Mesodermal cell (in vitro differentiated cells): Measurements from ENCODE around the gene TCAIM.
"Not testable (repeated sequence)": the region's sequence is repeated elsewhere in the genome, so short reads cannot be mapped to it uniquely, and the experiment has no call there.

Source experiments
- H3K27ac ChIP-seq: 2 replicates; pipeline ENCODE4 v1.7.0; 2013; ENCODE audit warnings: mild to moderate bottlenecking, low read depth, low read length, moderate library complexity; ENCODE audit not compliant: severe bottlenecking
- H3K36me3 ChIP-seq: 2 replicates; pipeline ENCODE4 v1.7.1; 2013; ENCODE audit warnings: mild to moderate bottlenecking, low read length, moderate library complexity; ENCODE audit not compliant: control insufficient read depth, insufficient read depth
- H3K4me1 ChIP-seq: one replicate; pipeline ENCODE4 v1.7.1; 2013; ENCODE audit warnings: mild to moderate bottlenecking, low read length; ENCODE audit not compliant: insufficient read depth, control insufficient read depth, poor library complexity, severe bottlenecking
- H3K4me3 ChIP-seq: 2 replicates; pipeline ENCODE4 v1.7.0; 2013; ENCODE audit warnings: low read length, control low read depth, mild to moderate bottlenecking; ENCODE audit not compliant: insufficient read depth, poor library complexity, severe bottlenecking; ENCODE audit errors: extremely low read depth
- H3K9me3 ChIP-seq: 2 replicates; pipeline ENCODE4 v1.7.1; 2013; ENCODE audit warnings: mild to moderate bottlenecking, low read length, moderate library complexity; ENCODE audit not compliant: control insufficient read depth
- WGBS, 2 experiments: methylation state at CpG; one replicate each; pipeline ENCODE4 v1.1.5; 2013; ENCODE audit warnings: missing lambda C conversion rate in 2 of 2; ENCODE audit not compliant: insufficient coverage in 2 of 2; 5-methylcytosine and 5-hydroxymethylcytosine counted together

The TCAIM gene

DNA sequence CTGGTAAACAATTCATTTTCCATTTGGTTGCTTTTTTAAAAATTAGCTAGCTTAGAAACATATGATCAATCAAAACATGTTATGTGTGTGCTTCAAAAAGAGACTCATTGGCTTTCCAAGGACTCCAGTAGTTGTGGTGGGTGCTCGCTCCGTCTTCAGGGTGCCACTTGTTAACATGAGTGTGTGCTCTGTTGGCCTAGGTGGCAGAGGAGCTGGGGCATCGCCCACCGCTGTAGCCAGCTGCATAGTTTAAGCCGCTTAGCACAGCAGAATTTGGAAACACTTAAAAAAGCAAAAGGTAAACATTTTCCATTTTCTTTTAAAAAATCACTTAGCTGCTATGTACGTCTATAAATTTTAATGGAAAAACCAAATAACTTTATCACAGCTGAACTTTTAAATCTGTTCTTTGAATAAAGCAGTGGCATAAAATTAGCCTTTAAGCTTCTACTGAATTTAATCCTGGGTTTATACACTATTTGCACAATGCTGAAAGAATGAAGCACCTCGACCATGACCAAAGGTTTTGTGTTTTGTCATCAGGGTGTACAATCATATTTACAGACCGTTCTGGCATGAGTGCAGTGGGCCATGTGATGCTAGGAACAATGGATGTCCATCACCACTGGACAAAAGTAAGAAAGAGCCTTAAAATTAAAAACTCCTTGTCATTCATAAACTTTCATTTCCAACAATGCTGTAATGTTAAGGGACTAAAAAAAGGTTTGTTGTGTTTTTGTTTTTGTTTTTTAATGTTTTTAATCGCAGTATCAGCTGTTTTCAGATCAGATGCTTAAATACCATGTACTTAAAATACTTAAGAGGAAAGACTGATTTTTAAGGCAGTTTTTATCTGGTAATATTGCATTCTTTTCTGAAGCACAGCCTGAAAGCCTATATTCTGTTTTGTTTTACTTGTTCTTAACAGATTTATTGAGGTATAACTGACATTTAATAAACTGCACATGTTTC, 57.9 kb downstream of the TCAIM start:
- Histone ChIP-seq H3K4me1 (no peaks in the 10 kb centered on the region), H3K9me3 (no peaks in the 10 kb centered on the region), H3K4me3 (no peak overlapping the region), H3K27ac (no peak overlapping the region), H3K36me3 (no peaks in the 10 kb centered on the region)
- 94 to 99% methylated on average over 5 to 7 of the region's 9 CpGs for WGBS, 2 experiments

DNA sequence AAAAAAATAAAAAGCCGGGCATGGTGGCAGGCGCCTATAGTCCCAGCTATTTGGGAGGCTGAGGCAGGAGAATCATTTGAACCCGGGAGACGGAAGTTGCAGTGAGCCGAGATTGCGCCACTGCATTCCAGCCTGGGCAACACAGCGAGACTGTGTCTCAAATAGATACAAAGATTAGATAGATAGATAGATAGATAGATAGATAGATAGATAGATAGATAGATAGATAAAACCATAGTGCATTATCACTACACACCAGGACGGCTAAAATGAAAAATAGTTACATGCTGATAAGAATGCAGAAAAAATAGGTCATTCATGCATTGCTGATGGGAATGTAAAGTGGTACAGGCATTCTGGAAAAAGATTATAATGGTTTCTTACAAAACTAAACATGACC, 59.7 kb downstream of the TCAIM start:
- not testable (repeated sequence) for H3K4me3 ChIP-seq, H3K9me3 ChIP-seq, H3K4me1 ChIP-seq, H3K36me3 ChIP-seq, H3K27ac ChIP-seq
- 94 to 100% methylated on average over 4 to 5 of the region's 8 CpGs for WGBS, 2 experiments

DNA sequence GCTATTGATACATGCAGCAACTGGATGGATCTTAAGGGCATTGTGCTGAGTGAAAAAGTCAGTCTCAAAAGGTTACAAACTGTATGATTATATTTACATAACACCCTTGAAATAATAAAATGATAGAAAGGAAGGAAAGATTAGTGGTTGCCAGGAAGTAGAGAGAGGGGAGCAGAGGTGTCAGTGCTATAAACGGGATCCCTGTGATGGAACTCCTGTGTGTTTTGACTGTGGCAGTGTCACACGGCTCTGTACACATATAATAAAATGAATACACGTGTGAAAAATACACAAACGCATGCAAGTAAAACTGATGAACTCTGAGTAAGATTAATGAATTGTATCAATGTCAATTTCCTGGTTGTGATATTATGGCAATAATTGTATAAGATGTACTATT, 60.3 kb downstream of the TCAIM start:
- Histone ChIP-seq H3K4me3 (no peak overlapping the region), H3K4me1 (no peaks in the 10 kb centered on the region), H3K9me3 (no peaks in the 10 kb centered on the region), H3K27ac (no peak overlapping the region), H3K36me3 (no peaks in the 10 kb centered on the region)
- WGBS, 2 experiments = 71 to 100% methylated on average over 1 of the region's 4 CpGs

DNA sequence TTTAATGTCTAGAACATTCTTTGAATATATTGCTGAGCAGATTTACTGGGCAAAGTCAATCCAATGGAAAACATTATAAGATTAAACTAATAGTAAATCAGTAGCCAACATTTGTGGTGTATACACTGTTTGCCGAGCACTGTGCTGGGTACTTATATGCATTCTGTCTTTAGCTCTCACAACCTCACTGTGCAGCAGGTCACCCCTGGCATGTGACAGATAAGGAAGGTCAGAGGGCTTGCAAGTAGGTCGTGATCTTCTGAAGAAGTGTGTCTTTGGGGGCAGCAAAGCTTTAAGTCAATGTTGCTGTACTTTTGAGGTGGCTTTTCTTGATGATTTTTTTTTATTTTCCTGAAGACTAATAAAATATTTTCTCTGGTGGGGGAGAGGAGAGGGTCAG, 62.2 kb downstream of the TCAIM start:
- H3K27ac ChIP-seq = no peak overlapping the region
- H3K4me3 ChIP-seq = no peak overlapping the region
- H3K9me3 ChIP-seq = no peaks in the 10 kb centered on the region
- WGBS, 2 experiments = 67 to 100% methylated on average over 1 of the region's 2 CpGs
- H3K4me1 ChIP-seq = no peaks in the 10 kb centered on the region
- no peaks in the 10 kb centered on the region for H3K36me3 ChIP-seq

DNA sequence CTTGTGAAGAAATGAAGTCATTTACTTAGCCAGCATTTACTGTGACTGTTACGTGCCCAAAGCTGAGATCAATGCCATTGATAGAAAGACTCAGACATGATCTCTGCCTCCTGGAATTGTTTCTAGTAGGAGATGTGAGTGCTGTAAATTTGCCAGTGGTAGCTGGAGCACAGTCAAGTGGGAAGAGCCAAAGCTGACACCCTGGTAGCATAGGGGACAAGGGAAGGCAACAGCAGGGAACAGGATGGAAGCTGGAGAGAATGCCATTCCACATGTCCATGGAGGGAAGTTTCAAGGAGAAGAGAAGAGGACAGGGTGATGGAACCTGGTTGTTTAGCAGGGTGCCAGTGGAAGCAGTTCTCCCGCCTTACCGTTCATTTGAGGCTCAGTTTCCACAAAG, 64.0 kb downstream of the TCAIM start:
- Histone ChIP-seq H3K4me3 (no peak overlapping the region), H3K27ac (no peak overlapping the region), H3K36me3 (no peaks in the 10 kb centered on the region), H3K4me1 (no peaks in the 10 kb centered on the region), H3K9me3 (no peaks in the 10 kb centered on the region)
- 78 to 100% methylated on average over 1 of the region's 3 CpGs for WGBS, 2 experiments

DNA sequence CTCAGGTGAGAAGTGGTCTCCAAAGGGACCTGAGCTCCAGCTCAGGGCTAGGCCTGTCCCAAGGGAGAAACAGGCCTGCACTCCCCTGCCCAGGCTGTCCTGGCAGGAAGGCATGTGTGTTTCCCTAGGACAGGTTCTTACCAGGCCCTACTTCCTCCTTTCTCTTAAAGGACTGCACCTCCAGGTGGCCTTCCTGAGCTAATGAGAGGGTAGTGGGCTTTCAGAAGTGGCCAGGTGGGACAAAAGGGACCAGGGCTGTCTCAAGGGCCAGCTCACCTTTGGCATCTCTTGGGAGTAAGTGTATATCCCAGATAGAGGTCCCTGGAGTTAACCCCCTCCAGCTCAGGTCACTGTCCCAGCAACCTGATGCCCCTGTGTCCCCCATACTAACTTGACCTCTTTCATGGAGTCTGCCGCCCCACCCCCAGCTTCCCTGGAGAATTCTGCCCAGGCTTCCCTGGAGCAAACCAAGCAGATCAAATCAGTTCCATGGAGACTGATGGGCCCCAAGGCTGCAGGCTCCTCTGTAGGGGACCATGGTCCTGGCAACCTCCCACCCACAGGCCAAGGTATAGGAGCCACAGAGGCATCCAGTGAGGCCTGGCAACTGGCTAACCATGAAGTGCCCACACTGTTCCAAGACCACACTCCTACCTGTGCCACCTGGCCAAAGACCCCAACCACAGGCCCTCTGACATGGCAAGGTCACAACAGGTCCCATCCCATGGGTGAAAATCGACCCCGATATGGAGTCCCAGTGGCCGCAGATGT, 71.3 kb downstream of the TCAIM start:
- Histone ChIP-seq H3K27ac (no peak overlapping the region), H3K4me3 (no peak overlapping the region), H3K36me3 (no peaks in the 10 kb centered on the region), H3K9me3 (no peaks in the 10 kb centered on the region), H3K4me1 (no peaks in the 10 kb centered on the region)
- 86 to 89% methylated on average over 4 of the region's 4 CpGs for WGBS, 2 experiments

DNA sequence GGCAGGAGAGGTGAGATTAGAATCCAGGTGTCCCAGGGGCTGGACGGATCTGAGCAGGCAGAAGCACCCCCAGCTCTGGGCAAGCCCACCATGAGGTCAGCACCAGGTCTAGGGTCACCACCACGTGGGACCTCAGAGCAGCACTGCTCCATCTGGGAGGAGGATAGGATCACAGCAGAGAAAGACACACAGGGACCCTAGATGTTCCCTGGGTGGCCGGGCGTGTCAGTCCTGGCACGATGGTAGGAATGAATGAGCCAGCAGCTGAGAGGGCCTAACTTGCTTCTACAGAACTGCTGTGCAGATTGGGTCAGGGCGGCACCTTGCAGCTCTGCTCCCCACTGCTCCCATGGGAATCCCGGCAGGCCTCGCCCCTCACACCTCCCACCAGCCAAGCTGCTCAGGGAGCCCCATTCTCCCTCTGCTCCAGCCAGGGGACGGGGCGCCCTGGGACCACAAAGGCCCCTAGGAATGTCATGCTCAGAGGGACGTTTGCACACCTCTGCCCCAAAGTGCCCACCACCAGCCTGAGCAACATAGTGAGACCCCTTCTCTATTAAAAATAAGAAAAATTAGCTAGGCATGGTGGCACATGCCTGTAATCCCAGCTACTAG, 72.6 kb downstream of the TCAIM start:
- H3K4me3 ChIP-seq = no peak overlapping the region
- 89 to 94% methylated on average over 5 to 10 of the region's 11 CpGs for WGBS, 2 experiments
- H3K27ac ChIP-seq = no peak overlapping the region
- H3K36me3 ChIP-seq = no peaks in the 10 kb centered on the region
- H3K9me3 ChIP-seq = no peaks in the 10 kb centered on the region
- no peaks in the 10 kb centered on the region for H3K4me1 ChIP-seq

DNA sequence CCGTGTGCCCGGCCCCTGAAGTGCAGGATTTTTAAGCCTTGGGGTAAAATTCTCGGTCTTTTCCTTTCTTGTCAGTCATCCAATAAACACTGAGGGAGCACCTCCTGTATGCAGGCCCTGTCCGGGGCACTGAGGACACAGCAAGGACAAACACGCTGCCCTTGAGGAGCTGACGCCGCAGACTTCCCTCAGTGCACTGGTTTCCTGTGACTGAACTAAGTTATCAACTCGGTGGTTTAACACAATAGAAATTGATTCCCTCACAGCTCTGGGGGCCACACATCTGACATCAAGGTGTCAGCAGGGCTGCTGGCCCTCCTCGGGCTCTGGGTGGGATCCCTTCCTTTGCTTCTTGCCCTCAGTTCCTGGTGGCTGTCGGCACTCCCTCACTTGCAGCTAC, 73.8 kb downstream of the TCAIM start:
- H3K27ac ChIP-seq = no peak overlapping the region
- WGBS, 2 experiments = 86 to 90% methylated on average over 9 to 10 of the region's 10 CpGs
- no peaks in the 10 kb centered on the region for H3K9me3 ChIP-seq

DNA sequence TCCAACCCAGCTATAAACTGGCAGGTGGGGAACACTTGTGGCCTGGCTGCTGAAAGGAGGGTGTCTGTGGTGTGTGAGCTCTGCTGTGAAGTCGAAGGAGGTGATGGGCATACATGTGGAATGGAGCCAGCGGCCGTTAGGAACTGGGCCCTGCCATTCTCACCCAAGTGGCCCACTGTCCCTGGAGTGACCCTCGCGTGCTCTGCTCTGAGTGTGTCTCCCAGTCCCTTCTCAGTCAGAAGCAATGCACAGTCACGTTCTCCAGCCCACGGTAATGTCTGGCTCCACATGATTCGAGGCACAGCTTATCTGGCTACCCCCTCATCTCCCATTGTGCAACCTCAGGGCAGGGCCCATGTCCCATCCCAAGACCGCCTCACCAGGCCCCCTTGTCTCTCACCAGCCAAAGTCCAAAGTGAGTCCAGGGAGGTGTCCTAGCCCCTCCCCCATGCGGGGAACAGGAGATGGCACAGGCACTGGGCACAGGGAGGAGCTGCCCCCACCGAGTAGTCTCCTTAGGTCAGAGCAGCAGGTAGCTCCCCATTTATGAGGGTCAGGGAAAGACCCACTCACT, 76.0 kb downstream of the TCAIM start:
- H3K9me3 ChIP-seq = no peaks in the 10 kb centered on the region
- no peaks in the 10 kb centered on the region for H3K4me1 ChIP-seq
- no peak overlapping the region for H3K4me3 ChIP-seq
- H3K27ac ChIP-seq = no peak overlapping the region
- no peaks in the 10 kb centered on the region for H3K36me3 ChIP-seq
- 90 to 91% methylated on average over 10 to 11 of the region's 11 CpGs for WGBS, 2 experiments

More for the DNA sequence above, 73.8 kb downstream of the TCAIM start:
- no peaks in the 10 kb centered on the region for H3K36me3 ChIP-seq
- H3K4me1 ChIP-seq = no peaks in the 10 kb centered on the region
- H3K4me3 ChIP-seq = no peak overlapping the region

DNA sequence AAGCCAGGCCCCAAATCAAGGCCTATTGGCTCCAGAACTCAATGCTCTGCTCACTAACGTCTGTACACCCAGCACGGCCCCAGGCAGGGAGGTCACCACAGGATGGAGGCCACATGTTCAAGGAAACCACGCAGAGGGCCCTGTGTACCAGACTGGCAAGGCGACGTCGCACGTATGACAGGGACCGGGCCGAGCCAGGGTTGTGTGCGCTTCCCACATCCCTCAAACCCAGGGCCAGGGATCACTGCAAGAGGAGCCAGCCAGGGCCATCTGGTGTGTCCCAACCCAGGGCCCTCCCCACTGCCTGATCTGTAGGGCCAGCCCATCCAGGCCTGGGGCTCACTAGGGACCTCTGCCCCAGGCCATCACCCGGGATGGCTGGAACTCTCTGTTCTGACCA, 76.9 kb downstream of the TCAIM start:
- Histone ChIP-seq H3K36me3 (no peaks in the 10 kb centered on the region), H3K4me3 (no peak overlapping the region), H3K4me1 (no peaks in the 10 kb centered on the region), H3K27ac (no peak overlapping the region), H3K9me3 (no peaks in the 10 kb centered on the region)
- 92 to 95% methylated on average over 11 of the region's 11 CpGs for WGBS, 2 experiments
